ENCODE measurements around the gene ADIPOR1.

DNA sequence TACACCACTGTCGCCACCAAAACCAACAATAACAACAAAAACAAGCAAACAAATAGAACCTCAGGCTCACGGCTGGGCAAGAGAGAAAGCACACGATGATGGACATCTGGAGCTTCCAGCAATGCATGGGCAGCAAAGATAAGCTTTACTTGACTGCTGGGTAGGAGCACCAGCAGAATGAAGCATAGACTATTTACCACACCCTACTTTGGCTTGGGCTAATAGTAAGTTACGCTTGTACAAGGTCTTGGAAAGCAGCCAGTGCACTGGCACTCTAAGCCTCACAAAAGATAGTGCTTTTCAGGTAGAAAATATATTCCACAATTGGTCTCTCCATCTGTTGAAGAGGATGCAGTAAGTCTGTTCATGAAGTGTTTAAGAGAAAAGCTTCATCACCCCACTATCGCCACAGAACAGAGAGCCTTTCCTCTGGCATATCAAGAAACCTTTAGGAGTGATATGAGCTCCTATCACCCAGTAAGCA lies 13.6 kb downstream of the ADIPOR1 start:
- TF ChIP-seq, protein P1, sequence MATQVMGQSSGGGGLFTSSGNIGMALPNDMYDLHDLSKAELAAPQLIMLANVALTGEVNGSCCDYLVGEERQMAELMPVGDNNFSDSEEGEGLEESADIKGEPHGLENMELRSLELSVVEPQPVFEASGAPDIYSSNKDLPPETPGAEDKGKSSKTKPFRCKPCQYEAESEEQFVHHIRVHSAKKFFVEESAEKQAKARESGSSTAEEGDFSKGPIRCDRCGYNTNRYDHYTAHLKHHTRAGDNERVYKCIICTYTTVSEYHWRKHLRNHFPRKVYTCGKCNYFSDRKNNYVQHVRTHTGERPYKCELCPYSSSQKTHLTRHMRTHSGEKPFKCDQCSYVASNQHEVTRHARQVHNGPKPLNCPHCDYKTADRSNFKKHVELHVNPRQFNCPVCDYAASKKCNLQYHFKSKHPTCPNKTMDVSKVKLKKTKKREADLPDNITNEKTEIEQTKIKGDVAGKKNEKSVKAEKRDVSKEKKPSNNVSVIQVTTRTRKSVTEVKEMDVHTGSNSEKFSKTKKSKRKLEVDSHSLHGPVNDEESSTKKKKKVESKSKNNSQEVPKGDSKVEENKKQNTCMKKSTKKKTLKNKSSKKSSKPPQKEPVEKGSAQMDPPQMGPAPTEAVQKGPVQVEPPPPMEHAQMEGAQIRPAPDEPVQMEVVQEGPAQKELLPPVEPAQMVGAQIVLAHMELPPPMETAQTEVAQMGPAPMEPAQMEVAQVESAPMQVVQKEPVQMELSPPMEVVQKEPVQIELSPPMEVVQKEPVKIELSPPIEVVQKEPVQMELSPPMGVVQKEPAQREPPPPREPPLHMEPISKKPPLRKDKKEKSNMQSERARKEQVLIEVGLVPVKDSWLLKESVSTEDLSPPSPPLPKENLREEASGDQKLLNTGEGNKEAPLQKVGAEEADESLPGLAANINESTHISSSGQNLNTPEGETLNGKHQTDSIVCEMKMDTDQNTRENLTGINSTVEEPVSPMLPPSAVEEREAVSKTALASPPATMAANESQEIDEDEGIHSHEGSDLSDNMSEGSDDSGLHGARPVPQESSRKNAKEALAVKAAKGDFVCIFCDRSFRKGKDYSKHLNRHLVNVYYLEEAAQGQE (IDR thresholded peaks at IDR 0.05; ENCODE audit: insufficient read depth in 1 of 2, low read depth in 2 of 2, low read length in 2 of 2), result no peak
- TF ChIP-seq SIN3A (IDR thresholded peaks at IDR 0.05; ENCODE audit: borderline replicate concordance, insufficient read depth, low read length) (no peak), POLR2AphosphoS5 (IDR thresholded peaks at IDR 0.05; ENCODE audit: low read depth, low read length) (no peak)

Data from PFSK-1 (cell line).